H9 (cell line): Measurements from ENCODE around the gene SGO1. TPM values are rescaled to one million over a fixed set of nuclear protein-coding genes. Genes with fewer than 3 reads are reported as not detected.

Source experiments
- DNase-seq: peaks from one replicate; pipeline ENCODE4 v3.0.0-alpha.2; 2017
- H2AFZ ChIP-seq: one replicate; pipeline ENCODE4 v1.6.1; 2013; ENCODE audit warnings: mild to moderate bottlenecking, low read length, control low read depth, moderate library complexity
- H2AK5ac ChIP-seq: 2 replicates; pipeline ENCODE4 v1.6.1; 2013; ENCODE audit warnings: low read length, control low read depth, mixed read lengths; ENCODE audit not compliant: insufficient read length
- H2BK120ac ChIP-seq: one replicate; pipeline ENCODE4 v1.6.1; 2013; ENCODE audit warnings: low read depth, mild to moderate bottlenecking, low read length, control low read depth, inconsistent platforms; ENCODE audit not compliant: poor library complexity, severe bottlenecking
- H2BK12ac ChIP-seq: 2 replicates; pipeline ENCODE4 v1.6.1; 2013; ENCODE audit warnings: low read length, control low read depth, mixed read lengths, low read depth; ENCODE audit not compliant: insufficient read length
- H2BK15ac ChIP-seq: 2 replicates; pipeline ENCODE4 v1.6.1; 2013; ENCODE audit warnings: low read depth, low read length, control low read depth
- H2BK20ac ChIP-seq: one replicate; pipeline ENCODE4 v1.6.1; 2013; ENCODE audit warnings: low read depth, mild to moderate bottlenecking, low read length, control low read depth, inconsistent platforms; ENCODE audit not compliant: poor library complexity, severe bottlenecking
- H2BK5ac ChIP-seq: 2 replicates; pipeline ENCODE4 v1.6.1; 2013; ENCODE audit warnings: low read length, control low read depth, mixed read lengths; ENCODE audit not compliant: insufficient read length
- H3K14ac ChIP-seq: 2 replicates; pipeline ENCODE4 v1.6.1; 2013; ENCODE audit warnings: low read length, control low read depth; ENCODE audit not compliant: insufficient read depth
- H3K18ac ChIP-seq: 2 replicates; pipeline ENCODE4 v1.6.1; 2013; ENCODE audit warnings: low read depth, mild to moderate bottlenecking, mixed read lengths, low read length, control low read depth; ENCODE audit not compliant: insufficient read length
- H3K23ac ChIP-seq: 2 replicates; pipeline ENCODE4 v1.6.1; 2013; ENCODE audit warnings: low read length, control low read depth, mixed read lengths, low read depth; ENCODE audit not compliant: insufficient read length
- H3K23me2 ChIP-seq: 2 replicates; pipeline ENCODE4 v1.6.1; 2013; ENCODE audit warnings: low read depth, mild to moderate bottlenecking, mixed read lengths, low read length, control low read depth; ENCODE audit not compliant: insufficient read length, poor library complexity, severe bottlenecking
- H3K27ac ChIP-seq: 2 replicates; pipeline ENCODE4 v1.5.1; 2013; ENCODE audit warnings: low read length, control low read depth, mixed read lengths, low read depth; ENCODE audit not compliant: insufficient read length
- H3K27me3 ChIP-seq: 2 replicates; pipeline ENCODE4 v1.6.1; 2013; ENCODE audit warnings: low read length, control low read depth, inconsistent platforms; ENCODE audit not compliant: insufficient read depth
- H3K4ac ChIP-seq: 2 replicates; pipeline ENCODE4 v1.6.1; 2013; ENCODE audit warnings: low read depth, mild to moderate bottlenecking, control low read depth, inconsistent platforms, low read length, moderate library complexity
- H3K4me1 ChIP-seq: 2 replicates; pipeline ENCODE4 v1.6.1; 2013; ENCODE audit warnings: low read length, control low read depth, inconsistent platforms; ENCODE audit not compliant: insufficient read depth
- H3K4me2 ChIP-seq: 2 replicates; pipeline ENCODE4 v1.6.1; 2013; ENCODE audit warnings: low read length, control low read depth, mixed read lengths; ENCODE audit not compliant: insufficient read length, insufficient read depth
- H3K56ac ChIP-seq: 2 replicates; pipeline ENCODE4 v1.6.1; 2013; ENCODE audit warnings: low read depth, mild to moderate bottlenecking, mixed read lengths, low read length, control low read depth; ENCODE audit not compliant: insufficient read length
- H3K79me1 ChIP-seq: 2 replicates; pipeline ENCODE4 v1.6.1; 2013; ENCODE audit warnings: low read depth, mild to moderate bottlenecking, moderate library complexity, low read length, control low read depth, inconsistent platforms; ENCODE audit not compliant: insufficient read depth, poor library complexity, severe bottlenecking
- H3K79me2 ChIP-seq: 2 replicates; pipeline ENCODE4 v1.6.1; 2013; ENCODE audit warnings: low read length, control low read depth, inconsistent platforms; ENCODE audit not compliant: insufficient read depth
- H3K9ac ChIP-seq: 2 replicates; pipeline ENCODE4 v1.6.1; 2013; ENCODE audit warnings: low read length, control low read depth, mixed read lengths; ENCODE audit not compliant: insufficient read length; ENCODE audit errors: extremely low read depth
- H3K9me3 ChIP-seq: one replicate; pipeline ENCODE4 v1.6.1; 2013; ENCODE audit warnings: low read depth, low read length, inconsistent platforms; ENCODE audit not compliant: control insufficient read depth
- H3T11ph ChIP-seq: one replicate; pipeline ENCODE4 v1.6.1; 2013; ENCODE audit warnings: mild to moderate bottlenecking, low read length, control low read depth, inconsistent platforms
- H4K20me1 ChIP-seq: one replicate; pipeline ENCODE4 v1.6.1; 2013; ENCODE audit not compliant: control insufficient read depth, insufficient read length, insufficient read depth
- H4K5ac ChIP-seq: 2 replicates; pipeline ENCODE4 v1.6.1; 2013; ENCODE audit warnings: low read depth, mild to moderate bottlenecking, mixed read lengths, low read length, control low read depth; ENCODE audit not compliant: insufficient read length
- H4K8ac ChIP-seq: replicated peaks from 2 replicates; pipeline ENCODE4 v1.6.1; 2013; ENCODE audit warnings: low read length, control low read depth, mixed read lengths, low read depth; ENCODE audit not compliant: insufficient read length
- H4K91ac ChIP-seq: 2 replicates; pipeline ENCODE4 v1.6.1; 2013; ENCODE audit warnings: low read depth, mild to moderate bottlenecking, moderate library complexity, mixed read lengths, low read length, control low read depth; ENCODE audit not compliant: insufficient read length
- H3K27ac Mint-ChIP-seq, 3 experiments: 2 replicates in 2 of 3; 3 replicates in 1 of 3; pipeline ENCODE4 v1.8.0; 2020 to 2021; ENCODE audit warnings: mixed read lengths in 3 of 3, mild to moderate bottlenecking in 1 of 3, moderate library complexity in 1 of 3
- H3K27me3 Mint-ChIP-seq: 2 replicates; pipeline ENCODE4 v1.8.0; 2021; ENCODE audit warnings: low read depth, mild to moderate bottlenecking, moderate library complexity, mixed read lengths
- H3K36me3 Mint-ChIP-seq, 3 experiments: 2 replicates in 2 of 3; 3 replicates in 1 of 3; pipeline ENCODE4 v1.8.0; 2020 to 2021; ENCODE audit warnings: low read depth in 3 of 3, mixed read lengths in 3 of 3; ENCODE audit not compliant: insufficient read depth in 1 of 3
- H3K4me1 Mint-ChIP-seq, 2 experiments: 2 replicates each; pipeline ENCODE4 v1.8.0; 2020; ENCODE audit warnings: mixed read lengths in 2 of 2
- H3K4me3 Mint-ChIP-seq, 2 experiments: 2 replicates in 1 of 2; 3 replicates in 1 of 2; pipeline ENCODE4 v1.8.0; 2020 to 2021; ENCODE audit warnings: mild to moderate bottlenecking in 2 of 2, mixed read lengths in 2 of 2, moderate library complexity in 1 of 2
- H3K9me3 Mint-ChIP-seq, 2 experiments: 2 replicates in 1 of 2; 3 replicates in 1 of 2; pipeline ENCODE4 v1.8.0; 2020; ENCODE audit warnings: mild to moderate bottlenecking in 2 of 2, mixed read lengths in 2 of 2, moderate library complexity in 1 of 2
- WGBS: extraction: QIAGEN DNeasy Blood & Tissue Kit; methylation state at CpG from one replicate; pipeline ENCODE4 v1.1.7; 2013; ENCODE audit warnings: missing lambda C conversion rate, low lambda C conversion rate, mixed read lengths; ENCODE audit not compliant: insufficient read length; ENCODE audit errors: extremely low coverage; 5-methylcytosine and 5-hydroxymethylcytosine counted together
- total RNA-seq: library from RNA; stranded (reverse); gene quantifications from 2 replicates; pipeline ENCODE4 v1.2.1, GENCODE V29; 2021
- TF ChIP-seq, protein P1 (sequence below): fragments of 200-600 bp; sonication (generic); conservative IDR thresholded peaks from 3 replicates; pipeline ENCODE4 v1.8.0; 2021; ENCODE audit warnings: antibody characterized with exemption, mild to moderate bottlenecking

SGO1 gene
- total RNA-seq, 1 experiment from 2014 or later, result 30.7 TPM

DNA sequence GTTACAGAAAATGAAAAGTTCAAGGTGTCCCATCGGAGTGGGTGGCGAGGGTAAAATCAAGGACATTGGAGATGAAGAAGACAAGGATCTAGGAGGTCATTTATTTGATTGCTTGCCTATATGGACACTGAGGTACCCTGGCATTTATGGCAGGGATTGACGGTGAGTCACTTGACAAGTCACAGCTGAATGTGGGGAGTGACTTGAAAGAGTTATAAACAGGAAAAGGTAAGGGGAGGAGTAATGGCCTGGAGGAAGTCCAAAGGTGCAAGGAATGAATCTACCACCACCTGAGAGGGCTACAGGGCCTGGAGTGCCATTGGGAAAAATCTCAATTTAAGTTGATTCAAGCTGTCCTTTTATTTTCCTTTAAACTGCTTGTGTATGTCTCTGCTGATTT lies 11.8 kb upstream of the SGO1 start:
- no peak overlapping the region for H2AFZ ChIP-seq
- no peak overlapping the region for H3K4me3 Mint-ChIP-seq

More for the DNA sequence above, 11.8 kb upstream of the SGO1 start:
- Histone ChIP-seq H2BK20ac (no peak overlapping the region), H3K4me2 (no peak overlapping the region), H3K79me1 (no peaks in the 10 kb centered on the region), H3K79me2 (no peaks in the 10 kb centered on the region), H3K23me2 (no peaks in the 10 kb centered on the region), H4K91ac (no peak overlapping the region), H4K20me1 (no peaks in the 10 kb centered on the region), H2BK5ac (no peak overlapping the region), H3T11ph (no peak overlapping the region), H2AK5ac (no peak overlapping the region), H3K14ac (no peak overlapping the region), H4K5ac (no peak overlapping the region), H3K9me3 (no peaks in the 10 kb centered on the region), H2BK15ac (no peak overlapping the region), H3K9ac (no peak overlapping the region), H2BK120ac (no peak overlapping the region), H4K8ac (no peak overlapping the region), H3K27me3 (no peaks in the 10 kb centered on the region), H3K18ac (no peak overlapping the region), H3K27ac (no peak overlapping the region), H3K56ac (no peak overlapping the region), H2BK12ac (no peak overlapping the region), H3K4ac (no peak overlapping the region), H3K23ac (no peak overlapping the region), H3K4me1 (no peaks in the 10 kb centered on the region)
- no CpG with 5 or more reads among the region's 3 CpGs for WGBS
- Mint-ChIP-seq H3K9me3 (no peaks in the 10 kb centered on the region), H3K36me3 (no peaks in the 10 kb centered on the region), H3K27me3 (no peaks in the 10 kb centered on the region), H3K4me1 (no peaks in the 10 kb centered on the region), H3K27ac (no peak overlapping the region)
- TF ChIP-seq, protein P1, sequence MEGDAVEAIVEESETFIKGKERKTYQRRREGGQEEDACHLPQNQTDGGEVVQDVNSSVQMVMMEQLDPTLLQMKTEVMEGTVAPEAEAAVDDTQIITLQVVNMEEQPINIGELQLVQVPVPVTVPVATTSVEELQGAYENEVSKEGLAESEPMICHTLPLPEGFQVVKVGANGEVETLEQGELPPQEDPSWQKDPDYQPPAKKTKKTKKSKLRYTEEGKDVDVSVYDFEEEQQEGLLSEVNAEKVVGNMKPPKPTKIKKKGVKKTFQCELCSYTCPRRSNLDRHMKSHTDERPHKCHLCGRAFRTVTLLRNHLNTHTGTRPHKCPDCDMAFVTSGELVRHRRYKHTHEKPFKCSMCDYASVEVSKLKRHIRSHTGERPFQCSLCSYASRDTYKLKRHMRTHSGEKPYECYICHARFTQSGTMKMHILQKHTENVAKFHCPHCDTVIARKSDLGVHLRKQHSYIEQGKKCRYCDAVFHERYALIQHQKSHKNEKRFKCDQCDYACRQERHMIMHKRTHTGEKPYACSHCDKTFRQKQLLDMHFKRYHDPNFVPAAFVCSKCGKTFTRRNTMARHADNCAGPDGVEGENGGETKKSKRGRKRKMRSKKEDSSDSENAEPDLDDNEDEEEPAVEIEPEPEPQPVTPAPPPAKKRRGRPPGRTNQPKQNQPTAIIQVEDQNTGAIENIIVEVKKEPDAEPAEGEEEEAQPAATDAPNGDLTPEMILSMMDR, result no peak
- DNase-seq, result no peak
